ENCODE measurements around the gene MACROD2.

Gene MACROD2

GRCh38 chr20:15224199-15224598 lies 1228.9 kb downstream of the MACROD2 start:
- no peak for DNase-seq (ENCODE audit: low spot score)

DNA sequence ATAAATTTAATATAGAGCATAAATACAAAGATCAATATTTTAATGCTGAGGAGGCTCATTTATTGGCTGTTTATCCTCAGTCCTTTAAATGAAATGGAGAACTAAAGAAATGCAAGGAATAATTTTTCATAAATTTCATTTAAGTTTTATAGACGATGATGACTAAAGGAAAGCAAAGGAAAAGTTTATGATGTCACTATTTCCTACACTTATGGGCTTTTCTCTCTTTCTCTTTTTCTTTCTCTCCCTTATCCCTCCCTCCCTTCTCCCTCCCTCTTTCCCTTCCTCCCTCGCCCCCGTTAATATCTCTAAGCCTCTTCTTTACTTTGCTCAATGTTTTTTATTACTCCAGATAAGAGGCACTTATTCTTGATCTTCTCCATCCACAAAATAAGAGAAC lies 1231.8 kb downstream of the MACROD2 start:
- no peak for DNase-seq (ENCODE audit: low spot score)

DNA sequence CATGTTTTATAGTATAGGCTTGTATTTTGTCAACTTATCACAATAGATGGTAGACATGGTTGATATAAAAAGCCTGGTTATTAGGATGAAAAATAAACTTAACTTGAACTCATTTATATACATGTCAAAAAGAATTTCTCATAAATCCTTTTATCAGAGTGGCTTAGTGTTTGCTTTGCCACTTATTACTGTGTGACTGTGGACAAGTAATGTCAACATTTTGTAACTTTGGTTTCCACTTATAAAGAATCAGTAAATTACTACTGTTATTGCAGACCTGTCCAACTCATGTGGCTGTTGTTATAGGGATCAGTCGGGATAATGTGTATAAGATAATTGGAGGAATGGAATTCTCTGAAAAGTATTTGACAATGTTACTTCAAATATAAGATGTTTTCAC lies 1236.9 kb downstream of the MACROD2 start:
- DNase-seq (ENCODE audit: low spot score): no peak

DNA sequence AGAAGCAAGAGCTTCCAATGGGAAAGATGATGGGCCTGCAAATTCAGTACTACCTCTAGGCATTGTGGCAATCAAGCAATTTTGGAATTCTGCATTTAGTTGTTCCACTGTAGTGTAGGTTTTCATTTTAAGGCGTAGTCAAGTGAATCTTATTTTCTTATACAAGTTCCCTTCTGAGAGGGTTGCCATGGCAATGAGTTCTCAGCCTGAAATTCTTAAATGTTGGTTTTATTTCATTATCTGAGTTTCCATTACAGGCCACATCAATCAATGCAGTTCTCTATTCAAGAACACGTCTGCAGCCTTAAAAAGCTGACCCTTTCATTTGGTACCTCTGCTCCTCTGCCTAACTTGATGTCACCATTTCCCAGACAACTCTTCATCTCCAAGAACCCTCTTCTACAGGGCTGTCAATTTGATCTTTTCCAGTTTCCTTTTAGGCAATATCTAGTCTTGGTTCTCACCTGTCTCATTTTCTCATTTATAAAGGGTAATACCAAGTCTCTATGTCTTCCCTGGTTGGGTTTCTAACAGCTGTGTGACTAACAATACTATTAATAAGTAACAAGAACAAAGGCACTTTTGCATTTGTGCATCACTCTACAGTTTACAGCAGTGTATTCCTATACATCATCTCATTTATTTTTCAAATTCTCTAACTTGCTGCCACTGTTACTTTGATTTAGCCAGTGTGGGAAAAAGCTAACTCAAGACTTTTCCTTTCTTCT lies 1240.3 kb downstream of the MACROD2 start:
- no peak for DNase-seq (ENCODE audit: low spot score)

- peak; percentile 54 for DNase-seq (ENCODE audit: low spot score)
These were observed 1241.5 kb downstream of the MACROD2 start for GRCh38 chr20:15236812-15237211.

GRCh38 chr20:15239542-15240206 lies 1244.4 kb downstream of the MACROD2 start:
- DNase-seq (ENCODE audit: low spot score): no peak

DNA sequence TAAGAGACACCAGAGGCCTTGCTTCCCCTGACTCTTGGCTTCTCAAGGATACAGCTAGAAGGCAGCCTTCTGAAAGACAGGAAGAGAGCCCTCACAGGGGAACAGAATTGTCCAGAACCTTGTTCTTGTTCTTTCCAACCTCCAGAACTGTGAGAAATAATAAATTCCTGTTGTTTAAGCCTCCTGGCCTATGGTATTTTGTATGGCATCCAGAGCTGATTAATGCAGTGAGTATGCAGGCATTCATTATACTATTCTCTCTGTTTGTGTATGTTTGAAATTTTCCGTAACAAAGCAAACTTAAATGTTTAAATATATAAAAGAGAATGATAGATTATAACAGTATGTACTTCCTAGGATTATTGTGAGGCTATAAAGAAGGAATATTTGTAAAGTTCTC lies 1245.5 kb downstream of the MACROD2 start:
- DNase-seq (ENCODE audit: low spot score): no peak

GRCh38 chr20:15241681-15242080 lies 1246.4 kb downstream of the MACROD2 start:
- DNase-seq (ENCODE audit: low spot score): peak; percentile 84

GRCh38 chr20:15242773-15243172 lies 1247.5 kb downstream of the MACROD2 start:
- DNase-seq (ENCODE audit: low spot score): no peak

DNA sequence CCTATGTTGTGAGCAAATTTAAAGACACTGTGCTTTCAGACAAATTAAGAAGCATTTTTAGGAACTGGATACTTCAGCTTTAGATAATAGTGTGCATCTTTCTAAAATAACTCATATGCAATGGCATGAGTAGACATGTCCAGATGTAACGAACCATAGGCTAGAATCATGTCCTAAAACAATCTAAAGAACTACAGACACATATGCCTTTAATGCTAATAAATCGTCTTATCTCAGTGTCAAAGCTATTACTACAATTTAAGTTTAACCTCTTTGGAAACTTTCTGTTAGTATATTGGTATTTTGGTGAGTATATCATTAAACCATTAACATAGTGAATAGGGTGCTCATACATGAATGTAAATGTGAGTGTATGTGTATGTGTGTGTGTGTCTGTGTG lies 1250.6 kb downstream of the MACROD2 start:
- DNase-seq (ENCODE audit: low spot score): no peak

DNA sequence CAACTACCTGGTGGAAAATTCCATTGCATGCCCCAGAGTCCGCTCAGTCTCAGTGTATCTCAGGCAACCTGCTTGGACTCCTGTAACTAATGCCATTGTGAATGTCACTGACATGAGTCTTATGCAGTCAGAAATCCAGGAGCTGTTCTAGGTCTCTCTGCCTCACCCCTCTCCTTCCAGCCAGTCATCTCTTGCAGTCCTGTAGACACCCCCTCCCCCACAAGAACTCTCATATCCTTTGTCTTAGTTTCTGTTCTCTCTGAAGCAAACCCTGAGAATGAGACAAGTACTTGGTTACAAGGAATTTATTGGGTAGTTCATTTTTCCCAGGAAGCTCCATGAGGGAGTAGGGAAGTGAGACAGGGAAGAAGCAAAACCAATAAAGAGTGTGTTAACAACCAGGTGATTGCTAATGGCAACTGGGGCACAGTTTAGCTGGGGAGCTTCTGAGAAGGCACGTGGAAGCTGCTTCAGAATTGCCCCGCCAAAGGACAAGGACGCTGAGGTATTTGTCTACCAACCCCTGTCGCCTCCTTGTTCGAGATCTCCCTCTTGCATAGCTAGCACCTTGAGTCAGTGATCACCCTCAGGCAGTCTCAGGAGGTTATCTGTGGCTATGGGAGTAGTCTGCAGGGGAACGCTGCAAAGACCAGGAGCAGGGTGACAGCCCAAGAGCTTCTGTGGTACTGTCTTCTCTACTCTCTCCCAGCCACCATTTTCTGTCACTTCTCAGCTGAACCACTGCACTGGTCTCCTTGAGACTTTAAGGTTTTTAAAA lies 1253.5 kb downstream of the MACROD2 start:
- DNase-seq (ENCODE audit: low spot score): no peak

GRCh38 chr20:15251171-15251570 lies 1255.9 kb downstream of the MACROD2 start:
- no peak for DNase-seq (ENCODE audit: low spot score)

- DNase-seq (ENCODE audit: low spot score): no peak
These were observed 1257.0 kb downstream of the MACROD2 start for GRCh38 chr20:15252304-15252703.

GRCh38 chr20:15253431-15253830 lies 1258.1 kb downstream of the MACROD2 start:
- DNase-seq (ENCODE audit: low spot score): no peak

- no peak for DNase-seq (ENCODE audit: low spot score)
These were observed 1261.6 kb downstream of the MACROD2 start for GRCh38 chr20:15256676-15257568.

DNA sequence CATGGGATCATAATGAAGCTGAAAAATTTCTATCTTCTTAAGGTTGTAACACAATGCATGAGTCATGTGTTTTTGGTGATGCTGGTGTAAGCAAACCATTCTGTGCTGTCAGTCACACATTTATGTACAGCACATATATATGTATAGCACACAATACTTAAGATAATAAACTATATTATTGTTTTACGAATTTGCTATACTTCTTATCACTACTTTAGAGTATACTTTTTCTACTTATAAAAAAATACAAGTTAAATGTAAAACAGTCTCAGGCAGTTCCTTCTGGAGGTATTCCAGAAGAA lies 1262.2 kb downstream of the MACROD2 start:
- no peak for DNase-seq (ENCODE audit: low spot score)

DNA sequence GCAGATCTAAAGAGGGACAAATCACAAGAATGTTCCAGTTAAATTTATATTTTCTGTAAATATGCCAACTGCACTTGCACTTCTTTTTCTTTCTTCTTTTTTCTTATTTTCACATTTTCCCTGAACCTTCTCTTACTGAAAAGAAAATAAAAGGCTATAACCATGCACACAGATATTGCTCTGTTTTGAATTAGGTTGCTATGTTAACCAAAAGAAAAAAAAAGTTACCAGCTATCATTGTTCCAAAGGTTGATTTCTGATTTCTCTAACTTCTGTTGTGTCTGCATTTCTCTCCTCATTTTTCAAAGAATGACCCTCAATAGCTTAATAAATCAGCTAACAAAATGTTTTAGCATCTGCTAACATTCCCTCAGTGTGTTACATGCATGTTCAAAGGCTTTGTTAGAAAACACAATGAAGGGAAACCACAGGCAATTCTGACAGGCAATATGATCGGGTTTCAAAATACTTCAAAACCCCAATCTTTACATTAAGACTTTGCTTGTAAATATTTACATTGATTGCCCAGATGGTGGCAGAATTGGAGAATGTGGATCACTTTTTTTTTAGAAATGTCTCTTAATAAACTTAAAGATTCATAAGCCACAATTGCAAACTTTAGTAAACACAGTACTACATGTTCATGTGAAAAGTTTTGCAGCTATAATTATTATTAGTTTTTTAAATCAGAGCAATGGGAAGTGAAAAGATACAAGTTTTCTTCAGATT lies 1270.4 kb downstream of the MACROD2 start:
- DNase-seq (ENCODE audit: low spot score): no peak

DNA sequence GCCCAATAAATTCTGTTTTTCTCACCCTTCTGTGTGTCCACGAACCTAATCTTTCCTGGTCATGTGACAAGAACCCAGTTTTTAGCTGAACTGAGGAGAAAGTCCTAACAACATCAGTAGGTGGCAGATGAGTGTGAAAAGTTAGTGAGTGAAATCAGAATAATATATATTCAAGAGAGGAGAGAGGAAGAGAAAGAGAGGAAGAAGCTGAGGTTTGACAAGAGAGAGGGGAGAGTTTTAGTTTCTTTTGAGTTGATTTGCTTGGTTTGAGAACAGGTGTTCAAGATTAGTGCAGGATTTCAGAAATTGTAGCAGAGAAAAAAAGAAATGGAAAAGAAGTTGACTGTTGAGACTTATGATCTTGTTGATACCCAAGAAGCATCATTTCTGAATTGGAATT lies 1272.6 kb downstream of the MACROD2 start:
- DNase-seq (ENCODE audit: low spot score): no peak

- peak; percentile 32 for DNase-seq (ENCODE audit: low spot score)
These were observed 1282.7 kb downstream of the MACROD2 start for GRCh38 chr20:15278041-15278440.

- no peak for DNase-seq (ENCODE audit: low spot score)
These were observed 1292.0 kb downstream of the MACROD2 start for GRCh38 chr20:15287329-15287728.

DNA sequence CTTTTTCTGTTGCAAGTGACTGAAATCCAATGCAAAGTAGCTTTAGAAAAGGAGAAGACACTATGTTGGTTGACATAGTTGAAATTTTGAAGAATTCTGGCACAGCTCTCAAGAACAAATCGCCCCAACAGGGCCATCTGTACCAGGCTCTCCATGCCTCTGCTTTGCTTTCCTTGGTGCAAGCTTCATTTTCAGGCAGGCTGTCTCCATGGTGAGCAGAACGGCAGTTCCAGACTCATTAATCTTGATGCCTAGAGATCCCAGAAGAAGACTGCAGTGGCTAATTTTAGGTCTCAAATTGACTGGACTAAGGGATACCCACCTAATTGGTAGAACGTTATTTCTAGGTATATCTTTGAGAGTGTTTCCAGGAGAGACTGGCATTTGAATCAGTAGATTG lies 1292.8 kb downstream of the MACROD2 start:
- no peak for DNase-seq (ENCODE audit: low spot score)

DNA sequence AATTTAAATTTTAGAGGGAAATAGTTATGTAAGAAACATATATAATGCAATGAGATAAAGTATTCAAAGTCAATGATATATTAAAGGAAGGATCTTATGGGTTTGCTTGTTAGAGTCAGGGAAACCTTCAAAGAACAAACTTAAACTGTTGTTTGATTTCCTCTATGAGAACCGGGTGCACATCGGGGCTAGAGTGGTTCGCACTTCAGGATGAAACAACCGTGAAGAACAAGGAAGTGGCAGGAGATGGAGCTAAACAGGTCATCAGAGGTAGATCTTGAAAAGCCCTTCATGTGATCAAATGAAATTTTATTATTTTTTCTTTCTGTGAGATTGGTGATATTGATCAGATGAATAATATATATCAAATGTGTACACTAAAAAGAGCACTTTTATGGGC lies 1294.0 kb downstream of the MACROD2 start:
- no peak for DNase-seq (ENCODE audit: low spot score)
